HL-60 (cell line): ENCODE data around the gene RNF138.
A peak's percentile ranks its signal among the peaks of the same experiment; 100 is the strongest.

Experiments
- DNase-seq, 2 experiments: peaks; one replicate each; pipeline ENCODE4 v3.0.0-alpha.2; 2010 to 2020; ENCODE audit warnings: low read depth in 1 of 2, low spot score in 1 of 2
- H3K27ac ChIP-seq: fragments of 250-450 bp; sonication (Bioruptor Pico); replicated peaks from 2 replicates; pipeline ENCODE4 v1.5.1; 2020; ENCODE audit warnings: mild to moderate bottlenecking, moderate library complexity
- H3K27me3 ChIP-seq: fragments of 250-450 bp; sonication (Bioruptor Pico); 2 replicates; pipeline ENCODE4 v1.5.1; 2021; ENCODE audit warnings: mild to moderate bottlenecking, moderate library complexity; ENCODE audit not compliant: insufficient read depth, poor library complexity, severe bottlenecking
- H3K4me3 ChIP-seq: replicated peaks from 2 replicates; pipeline ENCODE4 v1.5.1; 2011; ENCODE audit warnings: mild to moderate bottlenecking, control low read depth, low read length; ENCODE audit not compliant: insufficient read depth
- CTCF ChIP-seq: IDR thresholded peaks from one replicate; pipeline ENCODE4 v1.5.1; 2011; ENCODE audit warnings: low read length, control low read depth, inconsistent platforms; ENCODE audit not compliant: insufficient read depth
- GABPA ChIP-seq: IDR thresholded peaks from 2 replicates; pipeline ENCODE4 v1.6.1; 2012; ENCODE audit warnings: low read depth
- POLR2AphosphoS5 ChIP-seq: IDR thresholded peaks from 2 replicates; pipeline ENCODE4 v1.6.1; 2012; ENCODE audit warnings: low read depth
- REST ChIP-seq: IDR thresholded peaks from 2 replicates; pipeline ENCODE4 v1.6.1; 2012; ENCODE audit warnings: low read depth; ENCODE audit not compliant: insufficient replicate concordance
- SPI1 ChIP-seq: IDR thresholded peaks from 2 replicates; pipeline ENCODE4 v1.6.1; 2012; ENCODE audit warnings: low read depth, mild to moderate bottlenecking, borderline replicate concordance
- long read RNA-seq: library from polyadenylated mRNA; unstranded; transcript quantifications from one replicate; pipeline ENCODE4 v2.0.0, GENCODE V29; 2020

RNF138 gene
- long read RNA-seq, transcript RNF138-202 (8 exons, 3,570 nt) = major isoform, 323 of 678 reads
- long read RNA-seq, transcript RNF138-201 (5 exons, 2,071 nt) = minor isoform, 26 of 678 reads
- long read RNA-seq, partial matches to known transcripts = 170 of 678 reads
- long read RNA-seq, other reads (novel, unspliced or antisense) = 159 of 678 reads

- peak within 1 kb of the TSS; percentile 99 for H3K27ac ChIP-seq
- peak within 1 kb of the TSS; percentile 83 for H3K4me3 ChIP-seq
- TF ChIP-seq POLR2AphosphoS5 = peak; percentile 95
- TF ChIP-seq SPI1 = no peak
- peak; percentile 49 for TF ChIP-seq REST
- TF ChIP-seq GABPA = 0 out of 2 replicates have a peak, but pooled peaks have one; percentile 12
- TF ChIP-seq CTCF = no peak
- DNase-seq = peak; percentile 76 to 92
- no peaks in the 10 kb centered on the region for H3K27me3 ChIP-seq
These were observed at the start of gene RNF138 for GRCh38 chr18:32091724-32092421. TSS of gene RNF138 (plus strand) at chr18:32091874. CDS start at chr18:32092777, 903 bp downstream.

GRCh38 chr18:32042337-32042736 lies 49.3 kb upstream of the RNF138 start:
- H3K27ac ChIP-seq = peak overlapping the region; percentile 87
- TF ChIP-seq SPI1 = peak; percentile 88
- TF ChIP-seq CTCF = no peak
- TF ChIP-seq REST = no peak
- TF ChIP-seq GABPA = no peak
- peak; percentile 23; the same call in 1 of the 2 replicates for TF ChIP-seq POLR2AphosphoS5
- peak in 1 of 2 experiments; percentile 78 for DNase-seq
- no peaks in the 10 kb centered on the region for H3K27me3 ChIP-seq
- peak overlapping the region; percentile 26 for H3K4me3 ChIP-seq

- peak; percentile 90 to 100 for DNase-seq
- H3K4me3 ChIP-seq = no peak overlapping the region
- H3K27me3 ChIP-seq = no peaks in the 10 kb centered on the region
- TF ChIP-seq GABPA = no peak
- TF ChIP-seq REST = no peak
- peak; percentile 91 for TF ChIP-seq SPI1
- peak; percentile 23; the same call in 1 of the 2 replicates for TF ChIP-seq POLR2AphosphoS5
- no peak for TF ChIP-seq CTCF
- H3K27ac ChIP-seq = peak overlapping the region; percentile 90
These were observed 43.1 kb upstream of the RNF138 start for GRCh38 chr18:32048507-32049091.
